Trophoblast cell (in vitro differentiated cells and primary cell): ENCODE measurements around the gene GPSM1.

Source experiments
- DNase-seq, 2 donors: peaks; one replicate each; pipeline ENCODE4 v3.0.0-alpha.2; 2016
- H2AFZ ChIP-seq: 2 replicates; pipeline ENCODE4 v1.6.1; 2013; ENCODE audit warnings: low read length, moderate library complexity, mild to moderate bottlenecking; ENCODE audit not compliant: insufficient read depth, poor library complexity
- H2AK5ac ChIP-seq: 2 replicates; pipeline ENCODE4 v1.6.1; 2013; ENCODE audit warnings: mild to moderate bottlenecking, low read length
- H2BK120ac ChIP-seq: 2 replicates; pipeline ENCODE4 v1.6.1; 2013; ENCODE audit warnings: low read length, mild to moderate bottlenecking, moderate library complexity; ENCODE audit not compliant: insufficient read depth, poor library complexity
- H2BK12ac ChIP-seq: 2 replicates; pipeline ENCODE4 v1.6.1; 2013; ENCODE audit warnings: mild to moderate bottlenecking, low read length, moderate library complexity
- H2BK5ac ChIP-seq: 2 replicates; pipeline ENCODE4 v1.6.1; 2013; ENCODE audit warnings: low read length, low read depth, moderate library complexity, mild to moderate bottlenecking; ENCODE audit not compliant: poor library complexity
- H3K14ac ChIP-seq: 2 replicates; pipeline ENCODE4 v1.6.1; 2013; ENCODE audit warnings: mild to moderate bottlenecking, low read length
- H3K18ac ChIP-seq: 2 replicates; pipeline ENCODE4 v1.6.1; 2013; ENCODE audit warnings: mild to moderate bottlenecking, low read length
- H3K23ac ChIP-seq: 2 replicates; pipeline ENCODE4 v1.6.1; 2013; ENCODE audit warnings: low read length
- H3K27ac ChIP-seq: 2 replicates; pipeline ENCODE4 v1.5.1; 2013; ENCODE audit warnings: low read depth, mild to moderate bottlenecking, inconsistent platforms, low read length, moderate library complexity
- H3K27me3 ChIP-seq: 2 replicates; pipeline ENCODE4 v1.6.1; 2013; ENCODE audit warnings: inconsistent platforms, mild to moderate bottlenecking, low read length, moderate library complexity; ENCODE audit not compliant: insufficient read depth
- H3K36me3 ChIP-seq, 2 experiments: 1 replicate in 1 of 2; 2 replicates in 1 of 2; pipeline ENCODE4 v1.6.1; 2013; ENCODE audit warnings: low read length in 2 of 2, mild to moderate bottlenecking in 2 of 2, moderate library complexity in 1 of 2; ENCODE audit not compliant: insufficient read depth in 2 of 2, control insufficient read depth in 1 of 2
- H3K4ac ChIP-seq: 2 replicates; pipeline ENCODE4 v1.6.1; 2013; ENCODE audit warnings: low read depth, mild to moderate bottlenecking, low read length, moderate library complexity
- H3K4me1 ChIP-seq, 2 experiments: 1 replicate in 1 of 2; 2 replicates in 1 of 2; pipeline ENCODE4 v1.6.1; 2013; ENCODE audit warnings: low read length in 2 of 2, mild to moderate bottlenecking in 2 of 2, moderate library complexity in 1 of 2; ENCODE audit not compliant: insufficient read depth in 2 of 2, control insufficient read depth in 1 of 2
- H3K4me2 ChIP-seq: 2 replicates; pipeline ENCODE4 v1.6.1; 2013; ENCODE audit warnings: inconsistent platforms, mild to moderate bottlenecking, low read length, moderate library complexity
- H3K4me3 ChIP-seq: 2 replicates; pipeline ENCODE4 v1.5.1; 2013; ENCODE audit warnings: mild to moderate bottlenecking, low read depth, low read length, inconsistent platforms
- H3K79me1 ChIP-seq: one replicate; pipeline ENCODE4 v1.6.1; 2013; ENCODE audit warnings: low read length
- H3K79me2 ChIP-seq: 2 replicates; pipeline ENCODE4 v1.6.1; 2013; ENCODE audit warnings: low read length, mild to moderate bottlenecking; ENCODE audit not compliant: control insufficient read depth, insufficient read depth, poor library complexity
- H3K9ac ChIP-seq: 2 replicates; pipeline ENCODE4 v1.6.1; 2013; ENCODE audit warnings: mild to moderate bottlenecking, low read length
- H3K9me3 ChIP-seq: 2 replicates; pipeline ENCODE4 v1.6.1; 2013; ENCODE audit warnings: low read depth, mild to moderate bottlenecking, control low read depth, inconsistent platforms, low read length; ENCODE audit not compliant: insufficient read depth
- H4K12ac ChIP-seq: 2 replicates; pipeline ENCODE4 v1.6.1; 2013; ENCODE audit warnings: low read depth, mild to moderate bottlenecking, low read length, moderate library complexity
- H4K8ac ChIP-seq: 2 replicates; pipeline ENCODE4 v1.6.1; 2013; ENCODE audit warnings: low read depth, mild to moderate bottlenecking, low read length, moderate library complexity
- H4K91ac ChIP-seq: one replicate; pipeline ENCODE4 v1.6.1; 2013; ENCODE audit warnings: low read depth, mild to moderate bottlenecking, low read length, moderate library complexity
- WGBS: extraction: QIAGEN DNeasy Blood & Tissue Kit; methylation state at CpG from one replicate; pipeline ENCODE4 v1.1.7; 2013; ENCODE audit warnings: missing lambda C conversion rate; ENCODE audit not compliant: insufficient read length, insufficient coverage; ENCODE audit errors: extremely low coverage; 5-methylcytosine and 5-hydroxymethylcytosine counted together

Gene GPSM1

GRCh38 chr9:136375096-136375495, 47.8 kb downstream of the GPSM1 start:
- H2AK5ac ChIP-seq: no peak overlapping the region
- no CpG with 5 or more reads among the region's 12 CpGs for whole genome bisulfite sequencing
- H3K4ac ChIP-seq: no peak overlapping the region

DNA sequence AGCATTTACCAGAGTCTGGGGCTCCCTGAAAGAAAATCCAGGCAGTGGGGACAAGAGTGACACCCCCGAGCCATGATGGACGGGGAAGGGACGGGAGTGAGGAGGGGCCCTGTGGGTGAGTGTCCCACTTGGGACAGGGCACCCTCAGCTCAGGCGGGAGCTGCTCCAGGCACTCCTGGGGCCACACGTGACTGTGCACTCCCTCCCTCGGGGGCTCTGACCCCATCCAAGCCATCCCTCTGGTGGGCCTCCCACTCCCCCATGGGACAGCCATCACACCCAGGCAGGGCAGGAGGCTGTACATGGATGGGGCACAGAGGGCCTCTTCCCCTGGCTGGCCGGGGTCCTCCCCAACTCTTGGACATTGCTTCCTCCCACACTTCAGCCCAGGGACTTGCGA, 49.1 kb downstream of the GPSM1 start:
- Histone ChIP-seq H3K9ac (no peak overlapping the region), H2BK12ac (no peak overlapping the region), H2AFZ (no peak overlapping the region), H3K79me2 (peaks cover 2% of the 10 kb centered on the region), H2AK5ac (no peak overlapping the region), H3K23ac (no peak overlapping the region), H3K18ac (no peak overlapping the region), H3K27me3 (no peaks in the 10 kb centered on the region), H3K27ac (no peak overlapping the region), H3K4me1 (peaks cover 21 to 35% of the 10 kb centered on the region in 2 experiments), H3K9me3 (no peaks in the 10 kb centered on the region), H4K91ac (no peak overlapping the region), H3K4ac (no peak overlapping the region), H4K8ac (no peak overlapping the region), H3K4me2 (no peak overlapping the region), H2BK120ac (no peak overlapping the region), H2BK5ac (no peak overlapping the region), H4K12ac (no peak overlapping the region), H3K79me1 (peaks cover 11% of the 10 kb centered on the region), H3K14ac (no peak overlapping the region), H3K4me3 (no peak overlapping the region), H3K36me3 (peaks cover 58 to 60% of the 10 kb centered on the region in 2 experiments)
- no CpG with 5 or more reads among the region's 8 CpGs for whole genome bisulfite sequencing
- DNase-seq: no peak

More at GRCh38 chr9:136375096-136375495, 47.8 kb downstream of the GPSM1 start:
- no peak overlapping the region for H3K27ac ChIP-seq
- no peak overlapping the region for H4K12ac ChIP-seq
- H3K9ac ChIP-seq: no peak overlapping the region
- H3K4me1 ChIP-seq: peaks cover 21 to 35% of the 10 kb centered on the region in 2 experiments
- no peak overlapping the region for H3K4me3 ChIP-seq
- no peak overlapping the region for H3K14ac ChIP-seq
- H3K27me3 ChIP-seq: no peaks in the 10 kb centered on the region
- H4K8ac ChIP-seq: no peak overlapping the region
- no peak overlapping the region for H2BK12ac ChIP-seq
- H2BK120ac ChIP-seq: no peak overlapping the region
- H3K18ac ChIP-seq: no peak overlapping the region
- H3K23ac ChIP-seq: no peak overlapping the region
- no peak overlapping the region for H2AFZ ChIP-seq
- peaks cover 11% of the 10 kb centered on the region for H3K79me1 ChIP-seq
- H3K36me3 ChIP-seq: peaks cover 44 to 47% of the 10 kb centered on the region in 2 experiments
- no peak overlapping the region for H4K91ac ChIP-seq
- DNase-seq: no peak
- no peaks in the 10 kb centered on the region for H3K9me3 ChIP-seq
- peaks cover 2% of the 10 kb centered on the region for H3K79me2 ChIP-seq
- H3K4me2 ChIP-seq: no peak overlapping the region
- H2BK5ac ChIP-seq: no peak overlapping the region

GRCh38 chr9:136377341-136378169, 50.2 kb downstream of the GPSM1 start:
- no peak overlapping the region for H3K18ac ChIP-seq
- H3K36me3 ChIP-seq: peaks cover 69 to 71% of the 10 kb centered on the region in 2 experiments
- H3K23ac ChIP-seq: no peak overlapping the region
- no peak overlapping the region for H3K9ac ChIP-seq
- H3K79me2 ChIP-seq: peaks cover 2% of the 10 kb centered on the region
- no peak overlapping the region for H4K8ac ChIP-seq
- H3K79me1 ChIP-seq: peaks cover 7% of the 10 kb centered on the region
- no peak overlapping the region for H2BK120ac ChIP-seq
- H2BK12ac ChIP-seq: no peak overlapping the region
- H3K27me3 ChIP-seq: no peaks in the 10 kb centered on the region
- H3K4me2 ChIP-seq: no peak overlapping the region
- peaks cover 15 to 28% of the 10 kb centered on the region in 2 experiments for H3K4me1 ChIP-seq
- H2BK5ac ChIP-seq: no peak overlapping the region
- H4K12ac ChIP-seq: no peak overlapping the region
- no CpG with 5 or more reads among the region's 32 CpGs for WGBS
- H3K9me3 ChIP-seq: no peaks in the 10 kb centered on the region
- H2AFZ ChIP-seq: no peak overlapping the region
- no peak overlapping the region for H3K14ac ChIP-seq
- H2AK5ac ChIP-seq: no peak overlapping the region
- H3K4ac ChIP-seq: no peak overlapping the region
- H3K4me3 ChIP-seq: no peak overlapping the region
- no peak for DNase-seq
- no peak overlapping the region for H3K27ac ChIP-seq
- no peak overlapping the region for H4K91ac ChIP-seq

GRCh38 chr9:136378170-136379002, 51.0 kb downstream of the GPSM1 start:
- Histone ChIP-seq H3K14ac (no peak overlapping the region), H3K4me2 (no peak overlapping the region), H2BK12ac (no peak overlapping the region), H3K36me3 (peaks cover 77 to 80% of the 10 kb centered on the region in 2 experiments), H2BK120ac (no peak overlapping the region), H3K27me3 (no peaks in the 10 kb centered on the region), H2BK5ac (no peak overlapping the region), H3K4ac (no peak overlapping the region), H2AK5ac (no peak overlapping the region), H4K12ac (no peak overlapping the region), H3K9me3 (no peaks in the 10 kb centered on the region), H3K79me2 (no peaks in the 10 kb centered on the region), H2AFZ (no peak overlapping the region), H3K4me3 (no peak overlapping the region), H3K9ac (no peak overlapping the region), H3K79me1 (peaks cover under 1% of the 10 kb centered on the region), H3K27ac (no peak overlapping the region), H4K91ac (no peak overlapping the region), H3K4me1 (peaks cover 8 to 21% of the 10 kb centered on the region in 2 experiments), H3K23ac (no peak overlapping the region), H4K8ac (no peak overlapping the region), H3K18ac (no peak overlapping the region)
- DNase-seq: no peak
- no CpG with 5 or more reads among the region's 28 CpGs for WGBS
